ENCODE measurements around the gene SEMA6D. TPM values are rescaled to one million over a fixed set of nuclear protein-coding genes. Genes with fewer than 3 reads are reported as not detected.

SEMA6D gene
- total and polyA plus RNA-seq, 2 donors (not counting 3 experiments of a cell fraction or from before 2014, with no cell fraction given), result 16.3 to 22.5 TPM

DNA sequence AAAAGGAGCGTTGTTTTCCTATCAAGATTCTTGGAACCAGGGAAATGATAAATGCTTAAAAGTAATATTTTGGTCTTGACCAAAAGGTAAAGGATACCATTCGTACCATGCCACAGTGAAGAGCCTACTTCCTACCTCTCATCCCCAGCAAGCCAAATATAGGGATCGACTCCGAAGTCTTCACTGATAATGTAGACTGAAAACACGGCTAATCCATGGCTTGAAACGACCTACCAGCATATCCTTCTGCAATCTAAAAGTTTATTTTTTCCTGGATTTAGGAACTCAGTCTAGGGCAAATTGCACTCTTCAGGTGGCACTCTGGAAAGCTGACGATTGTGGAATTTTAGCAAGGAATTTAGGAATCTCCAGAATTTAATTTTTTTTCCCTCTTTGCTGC, 1.9 kb upstream of the SEMA6D start:
- Histone ChIP-seq H3K9ac (replicated peaks; ENCODE audit: extremely low read depth, insufficient read depth, low read length) (no peak overlapping the region), H3K9me1 (replicated peaks; ENCODE audit: control insufficient read depth, extremely low read depth, insufficient read depth, low read length) (no peaks in the 10 kb centered on the region), H2AFZ (ENCODE audit: low read depth, low read length) (no peak overlapping the region), H3K4me1 (ENCODE audit: control insufficient read depth, extremely low read depth, insufficient read depth, low read length) (peaks cover 19% of the 10 kb centered on the region), H3K36me3 (ENCODE audit: control insufficient read depth in 2 of 2, extremely low read depth in 1 of 2, insufficient read depth in 2 of 2, low read length in 2 of 2) (no peaks in the 10 kb centered on the region), H3K9me3 (replicated peaks; ENCODE audit: control insufficient read depth, insufficient read depth, low read length) (no peaks in the 10 kb centered on the region), H3K4me2 (ENCODE audit: insufficient read depth, low read length) (no peak overlapping the region), H3K27me3 (ENCODE audit: control insufficient read depth in 2 of 2, insufficient read depth in 2 of 2, low read length in 2 of 2) (no peaks in the 10 kb centered on the region), H3K79me2 (ENCODE audit: control insufficient read depth, insufficient read depth, low read length) (peaks cover 14% of the 10 kb centered on the region), H3K27ac (ENCODE audit: insufficient read depth, low read depth, low read length) (no peak overlapping the region), H3K4me3 (replicated peaks in 1 of 3; ENCODE audit: insufficient read depth in 1 of 3, low read depth in 1 of 3, low read length in 3 of 3) (no peak overlapping the region), H4K20me1 (replicated peaks; ENCODE audit: control insufficient read depth, extremely low read depth, insufficient read depth, low read length) (no peaks in the 10 kb centered on the region)
- POLR2A ChIA-PET, result no interaction called here
- dilution Hi-C loops (cut with MboI; ENCODE audit: extremely low pct_ligation_motif_present, low sequenced_read_pairs) (no loop called here), intact Hi-C loops (cut with micrococcal nuclease) (loop anchor here (5.0 to 10.0 kb wide), 4 partner anchors 102 to 569 kb away; partner anchors contain the start of gene MYEF2)
- BruUV-seq (replicated peaks), result no TSS peak
- FAIRE-seq (no peak), DNase-seq (ENCODE audit: low read depth, low spot score) (no peak)
- CTCF ChIA-PET, result interaction anchor here (0.9 to 6.1 kb wide), 6 partner anchors 11 to 519 kb away, joined by 3 to 91 read pairs (median 13); no protein-coding TSS in a partner anchor
- TF ChIP-seq, protein P1, sequence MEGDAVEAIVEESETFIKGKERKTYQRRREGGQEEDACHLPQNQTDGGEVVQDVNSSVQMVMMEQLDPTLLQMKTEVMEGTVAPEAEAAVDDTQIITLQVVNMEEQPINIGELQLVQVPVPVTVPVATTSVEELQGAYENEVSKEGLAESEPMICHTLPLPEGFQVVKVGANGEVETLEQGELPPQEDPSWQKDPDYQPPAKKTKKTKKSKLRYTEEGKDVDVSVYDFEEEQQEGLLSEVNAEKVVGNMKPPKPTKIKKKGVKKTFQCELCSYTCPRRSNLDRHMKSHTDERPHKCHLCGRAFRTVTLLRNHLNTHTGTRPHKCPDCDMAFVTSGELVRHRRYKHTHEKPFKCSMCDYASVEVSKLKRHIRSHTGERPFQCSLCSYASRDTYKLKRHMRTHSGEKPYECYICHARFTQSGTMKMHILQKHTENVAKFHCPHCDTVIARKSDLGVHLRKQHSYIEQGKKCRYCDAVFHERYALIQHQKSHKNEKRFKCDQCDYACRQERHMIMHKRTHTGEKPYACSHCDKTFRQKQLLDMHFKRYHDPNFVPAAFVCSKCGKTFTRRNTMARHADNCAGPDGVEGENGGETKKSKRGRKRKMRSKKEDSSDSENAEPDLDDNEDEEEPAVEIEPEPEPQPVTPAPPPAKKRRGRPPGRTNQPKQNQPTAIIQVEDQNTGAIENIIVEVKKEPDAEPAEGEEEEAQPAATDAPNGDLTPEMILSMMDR (IDR thresholded peaks at IDR 0.05; ENCODE audit: extremely low read depth in 1 of 2, insufficient read depth in 1 of 2, low read depth in 1 of 2, low read length in 2 of 2), result no peak
- no peak for TF ChIP-seq EZH2 (IDR thresholded peaks at IDR 0.05; ENCODE audit: borderline replicate concordance, low read depth, low read length, severe bottlenecking)
- TF ChIP-seq POLR2A (IDR thresholded peaks at IDR 0.05; ENCODE audit: low read depth, low read length), result no peak
- TF ChIP-seq GATA2 (IDR thresholded peaks at IDR 0.05; ENCODE audit: insufficient read depth, insufficient read length, low read depth, low read length), result no peak
- TF ChIP-seq POLR2AphosphoS5 (IDR thresholded peaks at IDR 0.05; ENCODE audit: insufficient read depth, low read depth, low read length), result no peak
- TF ChIP-seq JUN (IDR thresholded peaks at IDR 0.05; ENCODE audit: borderline replicate concordance, insufficient read depth, insufficient read length, low read depth), result no peak

Measured in endothelial cell of umbilical vein (primary cell).